WTC11 (cell line): ENCODE results near the gene LRRK2. TPM values are rescaled to one million over a fixed set of nuclear protein-coding genes. Genes with fewer than 3 reads are reported as not detected.

Experiments
- ATAC-seq: fragments of 200-7000 bp; cut with Tn5 transposase; 2 replicates; pipeline ENCODE4 v1.10.0; 2021; ENCODE audit warnings: mild to moderate bottlenecking, moderate library complexity
- CTCF ChIA-PET: fragments of 300-600 bp; sonication (Branson Sonifier 250); formaldehyde crosslinking; loops from one replicate; lab custom pipeline; 2021; ENCODE audit warnings: antibody characterized with exemption; lab: Charles Lee
- POLR2A ChIA-PET: fragments of 350-600 bp; sonication (Branson Sonifier 250); formaldehyde crosslinking; loops from one replicate; lab custom pipeline; 2021; ENCODE audit warnings: antibody characterized with exemption; lab: Charles Lee
- DNase-seq: peaks from one replicate; pipeline ENCODE4 v3.0.0; 2021; ENCODE audit warnings: low spot score
- H3K27ac Mint-ChIP-seq: 2 replicates; pipeline ENCODE4 v1.8.0; 2021; ENCODE audit warnings: mixed read lengths
- H3K27me3 Mint-ChIP-seq: 2 replicates; pipeline ENCODE4 v1.8.0; 2021; ENCODE audit warnings: low read depth, mild to moderate bottlenecking, moderate library complexity, mixed read lengths
- H3K36me3 Mint-ChIP-seq: 2 replicates; pipeline ENCODE4 v1.8.0; 2021; ENCODE audit warnings: mixed read lengths
- H3K4me1 Mint-ChIP-seq: 2 replicates; pipeline ENCODE4 v1.8.0; 2022; ENCODE audit warnings: mixed read lengths
- H3K4me3 Mint-ChIP-seq: 2 replicates; pipeline ENCODE4 v1.8.0; 2021; ENCODE audit warnings: mild to moderate bottlenecking, moderate library complexity, mixed read lengths
- H3K9me3 Mint-ChIP-seq: 2 replicates; pipeline ENCODE4 v1.8.0; 2021; ENCODE audit warnings: mixed read lengths
- CBFB ChIP-seq: sonication (generic); formaldehyde crosslinking; IDR thresholded peaks from 2 replicates; pipeline ENCODE4 v1.8.1; 2022; ENCODE audit warnings: mild to moderate bottlenecking, low read depth, missing genetic modification reagents
- CREM ChIP-seq: sonication (generic); formaldehyde crosslinking; IDR thresholded peaks from 2 replicates; pipeline ENCODE4 v1.8.1; 2022; ENCODE audit warnings: mild to moderate bottlenecking, missing genetic modification reagents, moderate library complexity
- ELF4 ChIP-seq: sonication (generic); formaldehyde crosslinking; IDR thresholded peaks from 2 replicates; pipeline ENCODE4 v1.8.1; 2022; ENCODE audit warnings: low read depth, mild to moderate bottlenecking, moderate library complexity, missing genetic modification reagents
- ESRRA ChIP-seq: sonication (generic); formaldehyde crosslinking; IDR thresholded peaks from 2 replicates; pipeline ENCODE4 v1.8.1; 2022; ENCODE audit warnings: mild to moderate bottlenecking, missing genetic modification reagents, borderline replicate concordance
- FOXJ3 ChIP-seq: sonication (generic); formaldehyde crosslinking; IDR thresholded peaks from 2 replicates; pipeline ENCODE4 v1.9.0; 2021; ENCODE audit warnings: missing genetic modification reagents, mild to moderate bottlenecking, borderline replicate concordance
- FOXP1 ChIP-seq: sonication (generic); formaldehyde crosslinking; IDR thresholded peaks from 2 replicates; pipeline ENCODE4 v1.8.0; 2022; ENCODE audit warnings: missing genetic modification reagents, mild to moderate bottlenecking, moderate library complexity, borderline replicate concordance
- KAT7 ChIP-seq: sonication (generic); formaldehyde crosslinking; IDR thresholded peaks from 2 replicates; pipeline ENCODE4 v1.8.1; 2023; ENCODE audit warnings: missing genetic modification reagents, mild to moderate bottlenecking, borderline replicate concordance
- NFE2L1 ChIP-seq: sonication (generic); formaldehyde crosslinking; IDR thresholded peaks from 2 replicates; pipeline ENCODE4 v1.8.1; 2023; ENCODE audit warnings: missing genetic modification reagents
- NR3C1 ChIP-seq: sonication (generic); formaldehyde crosslinking; conservative IDR thresholded peaks from 2 replicates; pipeline ENCODE4 v1.8.1; 2023; ENCODE audit warnings: low read depth, mild to moderate bottlenecking, missing genetic modification reagents
- PRRX2 ChIP-seq: fragments of 250-450 bp; sonication (Bioruptor Pico); IDR thresholded peaks from 2 replicates; pipeline ENCODE4 v1.8.0; 2021; ENCODE audit warnings: mild to moderate bottlenecking
- RORB ChIP-seq: fragments of 250-450 bp; sonication (Bioruptor Pico); IDR thresholded peaks from 2 replicates; pipeline ENCODE4 v1.9.0; 2021; ENCODE audit warnings: mild to moderate bottlenecking
- SMAD4 ChIP-seq: sonication (generic); formaldehyde crosslinking; IDR thresholded peaks from 2 replicates; pipeline ENCODE4 v1.8.0; 2022; ENCODE audit warnings: mild to moderate bottlenecking, missing genetic modification reagents
- ZNF396 ChIP-seq: fragments of 250-450 bp; sonication (Bioruptor Pico); IDR thresholded peaks from 2 replicates; pipeline ENCODE4 v1.8.0; 2021; ENCODE audit warnings: mild to moderate bottlenecking, moderate library complexity, borderline replicate concordance
- ZNF416 ChIP-seq: fragments of 250-450 bp; sonication (Bioruptor Pico); IDR thresholded peaks from 2 replicates; pipeline ENCODE4 v1.9.0; 2021; ENCODE audit warnings: mild to moderate bottlenecking, inconsistent platforms
- ZNF423 ChIP-seq: fragments of 250-450 bp; sonication (Bioruptor Pico); IDR thresholded peaks from 2 replicates; pipeline ENCODE4 v2.1.2; 2022; ENCODE audit warnings: mild to moderate bottlenecking, moderate library complexity
- total RNA-seq: library from RNA; stranded (reverse); gene quantifications from 3 replicates; pipeline ENCODE4 v1.2.3, GENCODE V29; 2021
- TF ChIP-seq, protein P1 (sequence below): sonication (generic); formaldehyde crosslinking; IDR thresholded peaks from 2 replicates; pipeline ENCODE4 v1.8.1; 2022; ENCODE audit warnings: low read depth, mild to moderate bottlenecking, moderate library complexity, missing genetic modification reagents, borderline replicate concordance
- TF ChIP-seq, protein P2 (sequence below): sonication (generic); formaldehyde crosslinking; IDR thresholded peaks from 2 replicates; pipeline ENCODE4 v1.8.1; 2022; ENCODE audit warnings: low read depth, missing genetic modification reagents, borderline replicate concordance
- TF ChIP-seq, protein P3 (sequence below): sonication (generic); formaldehyde crosslinking; conservative IDR thresholded peaks from 2 replicates; pipeline ENCODE4 v1.8.1; 2023; ENCODE audit warnings: mild to moderate bottlenecking, low read depth, missing genetic modification reagents, moderate library complexity
- TF ChIP-seq, protein P4 (sequence below): sonication (generic); formaldehyde crosslinking; IDR thresholded peaks from 2 replicates; pipeline ENCODE4 v1.8.0; 2022; ENCODE audit warnings: mild to moderate bottlenecking, missing genetic modification reagents

The LRRK2 gene
- total RNA-seq, 1 experiment from 2014 or later: 0.46 TPM

DNA sequence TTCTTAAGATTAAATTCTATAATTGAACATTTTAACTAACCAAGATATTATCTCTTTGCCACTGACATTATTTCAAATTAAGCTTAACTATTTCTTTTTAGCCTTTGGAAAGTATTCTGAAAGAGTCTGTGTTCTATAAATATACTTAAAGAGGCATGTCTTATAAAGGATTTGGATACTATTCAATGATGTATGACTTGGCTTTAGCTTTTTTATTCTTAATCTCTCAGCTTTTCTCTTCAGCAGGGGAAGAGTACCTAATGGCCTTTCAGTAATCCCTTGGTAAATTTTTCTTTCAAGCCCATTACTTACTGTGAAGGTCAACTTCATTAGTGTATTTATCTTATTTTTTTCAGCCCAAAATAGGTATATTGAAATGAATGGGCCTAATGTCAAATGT is 113.8 kb downstream of the LRRK2 start:
- Mint-ChIP-seq H3K4me1 (0 out of 2 replicates have a peak, but pooled peaks cover 2% of the 10 kb centered on the region), H3K4me3 (no peak overlapping the region)
- CTCF ChIA-PET: interaction anchor here (0.7 kb wide), 1 partner anchor 13 kb away, joined by 3 read pairs; no protein-coding TSS in a partner anchor
- ATAC-seq (no peak), DNase-seq (no peak)
- POLR2A ChIA-PET: no interaction called here
- TF ChIP-seq, protein P1, sequence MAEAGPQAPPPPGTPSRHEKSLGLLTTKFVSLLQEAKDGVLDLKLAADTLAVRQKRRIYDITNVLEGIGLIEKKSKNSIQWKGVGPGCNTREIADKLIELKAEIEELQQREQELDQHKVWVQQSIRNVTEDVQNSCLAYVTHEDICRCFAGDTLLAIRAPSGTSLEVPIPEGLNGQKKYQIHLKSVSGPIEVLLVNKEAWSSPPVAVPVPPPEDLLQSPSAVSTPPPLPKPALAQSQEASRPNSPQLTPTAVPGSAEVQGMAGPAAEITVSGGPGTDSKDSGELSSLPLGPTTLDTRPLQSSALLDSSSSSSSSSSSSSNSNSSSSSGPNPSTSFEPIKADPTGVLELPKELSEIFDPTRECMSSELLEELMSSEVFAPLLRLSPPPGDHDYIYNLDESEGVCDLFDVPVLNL: no peak
- TF ChIP-seq CREM (CRISPR knock-in tag) (no peak), KAT7 (CRISPR knock-in tag) (no peak), NFE2L1 (CRISPR knock-in tag) (no peak), ZNF423 (CRISPR knock-in tag) (no peak), CBFB (no peak), SMAD4 (no peak), FOXP1 (CRISPR knock-in tag) (no peak), RORB (CRISPR knock-in tag) (no peak), FOXJ3 (CRISPR knock-in tag) (no peak), PRRX2 (CRISPR knock-in tag) (no peak)
- TF ChIP-seq, protein P2, sequence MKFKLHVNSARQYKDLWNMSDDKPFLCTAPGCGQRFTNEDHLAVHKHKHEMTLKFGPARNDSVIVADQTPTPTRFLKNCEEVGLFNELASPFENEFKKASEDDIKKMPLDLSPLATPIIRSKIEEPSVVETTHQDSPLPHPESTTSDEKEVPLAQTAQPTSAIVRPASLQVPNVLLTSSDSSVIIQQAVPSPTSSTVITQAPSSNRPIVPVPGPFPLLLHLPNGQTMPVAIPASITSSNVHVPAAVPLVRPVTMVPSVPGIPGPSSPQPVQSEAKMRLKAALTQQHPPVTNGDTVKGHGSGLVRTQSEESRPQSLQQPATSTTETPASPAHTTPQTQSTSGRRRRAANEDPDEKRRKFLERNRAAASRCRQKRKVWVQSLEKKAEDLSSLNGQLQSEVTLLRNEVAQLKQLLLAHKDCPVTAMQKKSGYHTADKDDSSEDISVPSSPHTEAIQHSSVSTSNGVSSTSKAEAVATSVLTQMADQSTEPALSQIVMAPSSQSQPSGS (CRISPR knock-in tag): no peak
- TF ChIP-seq, protein P3, sequence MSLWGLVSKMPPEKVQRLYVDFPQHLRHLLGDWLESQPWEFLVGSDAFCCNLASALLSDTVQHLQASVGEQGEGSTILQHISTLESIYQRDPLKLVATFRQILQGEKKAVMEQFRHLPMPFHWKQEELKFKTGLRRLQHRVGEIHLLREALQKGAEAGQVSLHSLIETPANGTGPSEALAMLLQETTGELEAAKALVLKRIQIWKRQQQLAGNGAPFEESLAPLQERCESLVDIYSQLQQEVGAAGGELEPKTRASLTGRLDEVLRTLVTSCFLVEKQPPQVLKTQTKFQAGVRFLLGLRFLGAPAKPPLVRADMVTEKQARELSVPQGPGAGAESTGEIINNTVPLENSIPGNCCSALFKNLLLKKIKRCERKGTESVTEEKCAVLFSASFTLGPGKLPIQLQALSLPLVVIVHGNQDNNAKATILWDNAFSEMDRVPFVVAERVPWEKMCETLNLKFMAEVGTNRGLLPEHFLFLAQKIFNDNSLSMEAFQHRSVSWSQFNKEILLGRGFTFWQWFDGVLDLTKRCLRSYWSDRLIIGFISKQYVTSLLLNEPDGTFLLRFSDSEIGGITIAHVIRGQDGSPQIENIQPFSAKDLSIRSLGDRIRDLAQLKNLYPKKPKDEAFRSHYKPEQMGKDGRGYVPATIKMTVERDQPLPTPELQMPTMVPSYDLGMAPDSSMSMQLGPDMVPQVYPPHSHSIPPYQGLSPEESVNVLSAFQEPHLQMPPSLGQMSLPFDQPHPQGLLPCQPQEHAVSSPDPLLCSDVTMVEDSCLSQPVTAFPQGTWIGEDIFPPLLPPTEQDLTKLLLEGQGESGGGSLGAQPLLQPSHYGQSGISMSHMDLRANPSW: no peak
- TF ChIP-seq, protein P4, sequence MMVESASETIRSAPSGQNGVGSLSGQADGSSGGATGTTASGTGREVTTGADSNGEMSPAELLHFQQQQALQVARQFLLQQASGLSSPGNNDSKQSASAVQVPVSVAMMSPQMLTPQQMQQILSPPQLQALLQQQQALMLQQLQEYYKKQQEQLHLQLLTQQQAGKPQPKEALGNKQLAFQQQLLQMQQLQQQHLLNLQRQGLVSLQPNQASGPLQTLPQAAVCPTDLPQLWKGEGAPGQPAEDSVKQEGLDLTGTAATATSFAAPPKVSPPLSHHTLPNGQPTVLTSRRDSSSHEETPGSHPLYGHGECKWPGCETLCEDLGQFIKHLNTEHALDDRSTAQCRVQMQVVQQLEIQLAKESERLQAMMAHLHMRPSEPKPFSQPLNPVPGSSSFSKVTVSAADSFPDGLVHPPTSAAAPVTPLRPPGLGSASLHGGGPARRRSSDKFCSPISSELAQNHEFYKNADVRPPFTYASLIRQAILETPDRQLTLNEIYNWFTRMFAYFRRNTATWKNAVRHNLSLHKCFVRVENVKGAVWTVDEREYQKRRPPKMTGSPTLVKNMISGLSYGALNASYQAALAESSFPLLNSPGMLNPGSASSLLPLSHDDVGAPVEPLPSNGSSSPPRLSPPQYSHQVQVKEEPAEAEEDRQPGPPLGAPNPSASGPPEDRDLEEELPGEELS (CRISPR knock-in tag): no peak
- TF ChIP-seq, all 79 proteins: peak for 0
- no peak overlapping the region for H3K27ac Mint-ChIP-seq
- H3K36me3 Mint-ChIP-seq: no peaks in the 10 kb centered on the region
- H3K27me3 Mint-ChIP-seq: no peaks in the 10 kb centered on the region
- no peaks in the 10 kb centered on the region for H3K9me3 Mint-ChIP-seq

DNA sequence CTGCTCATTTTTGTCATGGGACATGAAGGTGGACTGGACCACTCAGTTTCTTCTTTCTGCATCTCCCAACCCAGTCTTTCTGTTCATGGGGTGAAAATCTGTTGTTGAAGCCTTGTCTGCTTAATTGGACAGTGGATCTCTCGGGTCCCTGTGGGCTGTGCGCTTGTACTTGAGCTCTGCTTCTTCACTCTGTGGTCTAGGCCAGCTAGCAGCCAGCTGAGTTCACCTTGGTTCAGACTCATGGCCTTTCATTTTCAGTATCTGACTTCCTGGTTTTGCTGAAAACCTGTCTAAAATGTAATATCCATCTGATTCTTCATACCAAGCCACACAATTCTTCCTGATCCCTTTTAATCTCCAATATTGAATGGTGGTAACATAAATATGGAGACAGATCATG is 117.2 kb downstream of the LRRK2 start:
- no peak overlapping the region for H3K4me3 Mint-ChIP-seq
- no peaks in the 10 kb centered on the region for H3K36me3 Mint-ChIP-seq
- no peaks in the 10 kb centered on the region for H3K27me3 Mint-ChIP-seq
- no peaks in the 10 kb centered on the region for H3K4me1 Mint-ChIP-seq
- DNase-seq: no peak
- no peak for TF ChIP-seq ZNF416 (CRISPR knock-in tag)
- no peak for TF ChIP-seq ZNF423 (CRISPR knock-in tag)
- no peak for TF ChIP-seq ELF4 (CRISPR knock-in tag)
- TF ChIP-seq FOXJ3 (CRISPR knock-in tag): no peak
- TF ChIP-seq ESRRA (CRISPR knock-in tag): no peak
- TF ChIP-seq NR3C1 (CRISPR knock-in tag): no peak
- no peak for TF ChIP-seq ZNF396
- TF ChIP-seq CBFB: no peak
- TF ChIP-seq, all 79 proteins: peak for 0
- ATAC-seq: no peak
- H3K27ac Mint-ChIP-seq: no peak overlapping the region
- H3K9me3 Mint-ChIP-seq: no peaks in the 10 kb centered on the region
- POLR2A ChIA-PET: no interaction called here
- CTCF ChIA-PET: no interaction called here
